K562 (cell line): ENCODE measurements around the gene GUCY1A1. TPM values are rescaled to one million over a fixed set of nuclear protein-coding genes. Genes with fewer than 3 reads are reported as not detected.

Experiments
- ATAC-seq: fragments of 200-7000 bp; cut with Tn5 transposase; 3 replicates; pipeline ENCODE4 v1.9.1; 2020; ENCODE audit warnings: moderate library complexity
- BruUV-seq: library from RNA; stranded (reverse); fragments of 400-500 nt; replicated peaks from 2 replicates; lab custom pipeline; 2021; lab: Mats Ljungman, UMichigan
- CTCF ChIA-PET: fragments of 300-600 bp; formaldehyde crosslinking; extraction: SDS; loops from one replicate; lab custom pipeline; 2021; ENCODE audit warnings: low intra/inter-chr PET ratio; lab: Yijun Ruan, JAX
- POLR2A ChIA-PET: fragments of 300-600, 350-650 bp; sonication (Branson Sonifier 250); formaldehyde crosslinking; extraction: SDS; loops from one replicate; lab custom pipeline; 2021; ENCODE audit warnings: antibody characterized with exemption, inconsistent platforms; lab: Yijun Ruan, JAX
- DNase-seq, 4 experiments: peaks; one replicate each; pipeline versions ENCODE4 v3.0.0 to v3.0.0-alpha.2; 2011 to 2018; ENCODE audit warnings: low spot score in 3 of 4, mixed read lengths in 3 of 4; ENCODE audit errors: extremely low read depth in 1 of 4
- FAIRE-seq: peaks from 2 replicates; lab custom pipeline; 2011; peaks lifted over from hg19 to GRCh38; lab: Jason Lieb, UNC
- H2AFZ ChIP-seq: 2 replicates; pipeline ENCODE4 v1.6.0; 2011; ENCODE audit warnings: low read depth, low read length, control low read depth, inconsistent platforms
- H3K27ac ChIP-seq: fragments of 200-600 bp; 3 replicates; pipeline ENCODE4 v1.8.0; 2011; ENCODE audit warnings: low read depth, mild to moderate bottlenecking, control low read depth, inconsistent platforms, low read length, moderate library complexity, mixed read lengths; ENCODE audit errors: extremely low read depth
- H3K27me3 ChIP-seq, 2 experiments: fragments of 300-600 bp in 1 of 2; 2 replicates in 1 of 2; 3 replicates in 1 of 2; pipeline versions ENCODE4 v1.6.0 to v1.8.0; 2011; ENCODE audit warnings: inconsistent platforms in 2 of 2, low read length in 2 of 2, mild to moderate bottlenecking in 1 of 2, mixed read lengths in 1 of 2, moderate library complexity in 1 of 2; ENCODE audit not compliant: control insufficient read depth in 2 of 2, insufficient read depth in 2 of 2
- H3K36me3 ChIP-seq: fragments of 300-600 bp; 3 replicates; pipeline ENCODE4 v1.8.0; 2011; ENCODE audit warnings: mild to moderate bottlenecking, low read length, inconsistent platforms; ENCODE audit not compliant: control insufficient read depth, insufficient read depth
- H3K4me1 ChIP-seq, 2 experiments: fragments of 200-600 bp in 1 of 2; replicated peaks in 1 of 2; 2 replicates in 1 of 2; 3 replicates in 1 of 2; pipeline versions ENCODE4 v1.5.1 to v1.8.0; 2011; ENCODE audit warnings: inconsistent platforms in 2 of 2, low read length in 2 of 2, mild to moderate bottlenecking in 1 of 2, mixed read lengths in 1 of 2, moderate library complexity in 1 of 2; ENCODE audit not compliant: control insufficient read depth in 2 of 2, insufficient read depth in 2 of 2
- H3K4me2 ChIP-seq: 2 replicates; pipeline ENCODE4 v1.6.1; 2011; ENCODE audit warnings: low read length, control low read depth, inconsistent platforms, mixed read lengths; ENCODE audit not compliant: insufficient read depth
- H3K4me3 ChIP-seq: fragments of 200-600 bp; sonication (generic), shearing (Covaris generic); 2 replicates; pipeline ENCODE4 v1.5.1; 2016; ENCODE audit warnings: control low read depth, inconsistent platforms
- H3K79me2 ChIP-seq: fragments of 200-600 bp; 3 replicates; pipeline ENCODE4 v1.8.0; 2011; ENCODE audit warnings: low read length, inconsistent platforms; ENCODE audit not compliant: control insufficient read depth, insufficient read depth
- H3K9ac ChIP-seq, 2 experiments: 2 replicates each; pipeline versions ENCODE4 v1.6.0 to v1.6.1; 2011; ENCODE audit warnings: low read depth in 2 of 2, low read length in 2 of 2, control low read depth in 1 of 2, inconsistent platforms in 1 of 2, mild to moderate bottlenecking in 1 of 2, mixed read lengths in 1 of 2; ENCODE audit not compliant: insufficient read depth in 1 of 2
- H3K9me1 ChIP-seq: one replicate; pipeline ENCODE4 v1.6.0; 2011; ENCODE audit warnings: inconsistent platforms, mild to moderate bottlenecking, low read length, moderate library complexity; ENCODE audit not compliant: control insufficient read depth, insufficient read depth
- H3K9me3 ChIP-seq: replicated peaks from 2 replicates; pipeline ENCODE4 v1.5.1; 2011; ENCODE audit warnings: low read depth, low read length, inconsistent platforms; ENCODE audit not compliant: control insufficient read depth, insufficient read depth
- H4K20me1 ChIP-seq: replicated peaks from 2 replicates; pipeline ENCODE4 v1.6.1; 2011; ENCODE audit warnings: low read length, inconsistent platforms, mixed read lengths; ENCODE audit not compliant: control insufficient read depth, insufficient read depth
- CBX1 ChIP-seq: sonication (generic); IDR thresholded peaks from 2 replicates; pipeline ENCODE4 v1.6.1; 2016; ENCODE audit warnings: antibody characterized with exemption, low read depth, mild to moderate bottlenecking
- CBX2 ChIP-seq: fragments of 200-600 bp; sonication (generic); IDR thresholded peaks from one replicate; pipeline ENCODE4 v1.6.1; 2012; ENCODE audit warnings: mild to moderate bottlenecking, low read length, inconsistent platforms; ENCODE audit not compliant: insufficient read depth, poor library complexity, severe bottlenecking
- GATAD2B ChIP-seq: fragments of 450-650 bp; IDR thresholded peaks from 2 replicates; pipeline ENCODE4 v1.6.1; 2017; ENCODE audit warnings: mild to moderate bottlenecking, borderline replicate concordance
- HCFC1 ChIP-seq: IDR thresholded peaks from 2 replicates; pipeline ENCODE4 v1.6.1; 2012; ENCODE audit warnings: low read depth, low read length, improper control_type of control experiment
- HOMEZ ChIP-seq: fragments of 250-450 bp; sonication (Bioruptor Pico); IDR thresholded peaks from 2 replicates; pipeline ENCODE4 v1.4.0; 2020; ENCODE audit warnings: mild to moderate bottlenecking, moderate library complexity
- IFI16 ChIP-seq: fragments of 250-450 bp; sonication (Bioruptor Pico); IDR thresholded peaks from 2 replicates; pipeline ENCODE4 v2.1.2; 2022; ENCODE audit warnings: mild to moderate bottlenecking, inconsistent platforms
- KDM4B ChIP-seq, 2 experiments: fragments of 450-650 bp in 1 of 2; sonication (generic) in 1 of 2; IDR thresholded peaks; 2 replicates each; pipeline ENCODE4 v1.6.1; 2016 to 2017; ENCODE audit warnings: borderline replicate concordance in 2 of 2, antibody characterized with exemption in 1 of 2, low read depth in 1 of 2, mild to moderate bottlenecking in 1 of 2
- MYNN ChIP-seq, 2 experiments: sonication (generic); formaldehyde crosslinking in 1 of 2; IDR thresholded peaks; 2 replicates each; pipeline versions ENCODE4 v1.5.0 to v1.6.1; 2016 to 2020; ENCODE audit warnings: antibody characterized with exemption in 1 of 2, missing genetic modification reagents in 1 of 2
- POLR2AphosphoS5 ChIP-seq: IDR thresholded peaks from 2 replicates; pipeline ENCODE4 v1.6.1; 2011; ENCODE audit warnings: mild to moderate bottlenecking, low read depth, low read length, moderate library complexity; ENCODE audit not compliant: control insufficient read depth, insufficient read depth
- SLC30A9 ChIP-seq: fragments of 250-450 bp; sonication (Bioruptor Pico); IDR thresholded peaks from 2 replicates; pipeline ENCODE4 v1.8.0; 2022; ENCODE audit warnings: mild to moderate bottlenecking, moderate library complexity
- SRSF1 ChIP-seq: fragments of 200-400 bp; formaldehyde crosslinking; IDR thresholded peaks from 2 replicates; pipeline ENCODE4 v1.6.1; 2017; ENCODE audit warnings: mild to moderate bottlenecking, low read depth, low read length, moderate library complexity
- TEAD1 ChIP-seq, 2 experiments: fragments of 450-650 bp in 1 of 2; sonication (generic) in 1 of 2; formaldehyde crosslinking; IDR thresholded peaks; 2 replicates each; pipeline versions ENCODE4 v1.4.0 to v1.8.0; 2020 to 2022; ENCODE audit warnings: mild to moderate bottlenecking in 2 of 2, missing genetic modification reagents in 1 of 2
- ZNF316 ChIP-seq: fragments of 450-650 bp; IDR thresholded peaks from 2 replicates; pipeline ENCODE4 v1.6.1; 2016
- ZNF354B ChIP-seq: fragments of 250-450 bp; sonication (Bioruptor Pico); IDR thresholded peaks from 2 replicates; pipeline ENCODE4 v1.4.0; 2020
- WGBS: fragments of 100-300 bp; shearing (Covaris generic); methylation state at CpG from one replicate; pipeline ENCODE4 v1.1.6; 2016; ENCODE audit warnings: low coverage, mixed read lengths; ENCODE audit not compliant: insufficient coverage; ENCODE audit errors: missing lambda C conversion rate; 5-methylcytosine and 5-hydroxymethylcytosine counted together
- in situ Hi-C: fragments of 300-500 bp; cut with MboI; formaldehyde crosslinking; loops from 4 replicates; pipeline ENCODE4 v1.15.0; 2018; ENCODE audit warnings: inconsistent platforms, mixed read lengths
- intact Hi-C: fragments of 100-400 bp; cut with micrococcal nuclease; formaldehyde crosslinking; loops from 2 replicates; pipeline ENCODE4 v1.14.2; 2022
- polyA plus RNA-seq, 8 experiments: library from polyadenylated mRNA; depleted of rRNA in 4 of 8; stranded (reverse) in 5 of 8; unstranded in 3 of 8; fragments of >200 nt; fragmentation: Nextera tagmentation in 2 of 8; fragmentation: Illumina TruSeq in 1 of 8; extraction: Ambion mirVana in 2 of 8; extraction: Trizol in 1 of 8; gene quantifications; 2 replicates each; pipeline versions ENCODE4 v1.2.1 to v1.2.3, GENCODE V29; 2011 to 2014; ENCODE audit warnings: inconsistent platforms in 1 of 8, missing spikeins in 1 of 8
- total RNA-seq, 7 experiments: library from RNA; depleted of rRNA in 6 of 7; stranded (reverse); fragments of >200 nt in 6 of 7; fragmentation: Illumina TruSeq in 2 of 7; extraction: Trizol in 2 of 7; gene quantifications; 2 replicates each; pipeline versions ENCODE4 v1.2.1 to v1.2.3, GENCODE V29; 2011 to 2021; ENCODE audit warnings: low replicate concordance in 1 of 7
- TF ChIP-seq, protein P1 (sequence below): fragments of 450-650 bp; IDR thresholded peaks from 2 replicates; pipeline ENCODE4 v1.7.1; 2018; ENCODE audit warnings: mild to moderate bottlenecking, low read depth; ENCODE audit not compliant: partially characterized antibody
- TF ChIP-seq, protein P2 (sequence below): fragments of 250-450 bp; sonication (Bioruptor Pico); IDR thresholded peaks from 2 replicates; pipeline ENCODE4 v1.8.0; 2021; ENCODE audit warnings: moderate library complexity, mild to moderate bottlenecking, inconsistent platforms

Gene GUCY1A1
- total and polyA plus RNA-seq, 9 of the 15 experiments (the other 6 are each of a cell fraction or from before 2014, with no cell fraction given), result not detected

GRCh38 chr4:155639704-155640523 is 26.7 kb upstream of the GUCY1A1 start:
- FAIRE-seq, result no peak
- Histone ChIP-seq H3K4me2 (no peak overlapping the region), H3K79me2 (no peaks in the 10 kb centered on the region), H3K27me3 (no peaks in the 10 kb centered on the region), H3K4me3 (no peak overlapping the region), H3K36me3 (no peaks in the 10 kb centered on the region), H3K27ac (no peak overlapping the region), H3K4me1 (no peaks in the 10 kb centered on the region), H3K9me1 (no peaks in the 10 kb centered on the region), H2AFZ (no peak overlapping the region), H4K20me1 (no peaks in the 10 kb centered on the region), H3K9ac (no peak overlapping the region), H3K9me3 (no peaks in the 10 kb centered on the region)
- WGBS, result 0% methylated on average over 3 of the region's 3 CpGs
- no peak for DNase-seq
- ChIA-PET POLR2A (no interaction called here), CTCF (no interaction called here)
- TF ChIP-seq MYNN (IDR thresholded peaks at IDR 0.05) (no peak), MYNN (CRISPR knock-in tag; IDR thresholded peaks at IDR 0.05) (no peak), CBX1 (no peak), KDM4B (IDR thresholded peaks at IDR 0.05; ENCODE audit: borderline replicate concordance in 2 of 2, low read depth in 1 of 2) (no peak), SRSF1 (no peak), TEAD1 (CRISPR knock-in tag; IDR thresholded peaks at IDR 0.05) (no peak), IFI16 (CRISPR knock-in tag) (no peak), POLR2AphosphoS5 (no peak), GATAD2B (no peak), SLC30A9 (CRISPR knock-in tag) (no peak), ZNF354B (CRISPR knock-in tag) (no peak), HOMEZ (no peak), CBX2 (no peak), HCFC1 (no peak), ZNF316 (no peak)
- TF ChIP-seq, protein P1, sequence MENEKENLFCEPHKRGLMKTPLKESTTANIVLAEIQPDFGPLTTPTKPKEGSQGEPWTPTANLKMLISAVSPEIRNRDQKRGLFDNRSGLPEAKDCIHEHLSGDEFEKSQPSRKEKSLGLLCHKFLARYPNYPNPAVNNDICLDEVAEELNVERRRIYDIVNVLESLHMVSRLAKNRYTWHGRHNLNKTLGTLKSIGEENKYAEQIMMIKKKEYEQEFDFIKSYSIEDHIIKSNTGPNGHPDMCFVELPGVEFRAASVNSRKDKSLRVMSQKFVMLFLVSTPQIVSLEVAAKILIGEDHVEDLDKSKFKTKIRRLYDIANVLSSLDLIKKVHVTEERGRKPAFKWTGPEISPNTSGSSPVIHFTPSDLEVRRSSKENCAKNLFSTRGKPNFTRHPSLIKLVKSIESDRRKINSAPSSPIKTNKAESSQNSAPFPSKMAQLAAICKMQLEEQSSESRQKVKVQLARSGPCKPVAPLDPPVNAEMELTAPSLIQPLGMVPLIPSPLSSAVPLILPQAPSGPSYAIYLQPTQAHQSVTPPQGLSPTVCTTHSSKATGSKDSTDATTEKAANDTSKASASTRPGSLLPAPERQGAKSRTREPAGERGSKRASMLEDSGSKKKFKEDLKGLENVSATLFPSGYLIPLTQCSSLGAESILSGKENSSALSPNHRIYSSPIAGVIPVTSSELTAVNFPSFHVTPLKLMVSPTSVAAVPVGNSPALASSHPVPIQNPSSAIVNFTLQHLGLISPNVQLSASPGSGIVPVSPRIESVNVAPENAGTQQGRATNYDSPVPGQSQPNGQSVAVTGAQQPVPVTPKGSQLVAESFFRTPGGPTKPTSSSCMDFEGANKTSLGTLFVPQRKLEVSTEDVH, result no peak
- TF ChIP-seq, protein P2, sequence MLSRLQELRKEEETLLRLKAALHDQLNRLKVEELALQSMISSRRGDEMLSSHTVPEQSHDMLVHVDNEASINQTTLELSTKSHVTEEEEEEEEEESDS (CRISPR knock-in tag), result no peak
- in situ Hi-C loops (no loop called here), intact Hi-C loops (no loop called here)
- ATAC-seq, result no peak
- no TSS peak for BruUV-seq
